HepG2 (cell line): ENCODE measurements around the gene VPS18. TPM values are rescaled to one million over a fixed set of nuclear protein-coding genes. Genes with fewer than 3 reads are reported as not detected.
A peak's percentile ranks its signal among the peaks of the same experiment; 100 is the strongest.

Source experiments
- E2F5 ChIP-seq: sonication (generic); formaldehyde crosslinking; conservative IDR thresholded peaks from 2 replicates; pipeline ENCODE4 v1.4.0; 2020; ENCODE audit warnings: missing genetic modification reagents
- HNRNPLL ChIP-seq: fragments of 200-400 bp; formaldehyde crosslinking; IDR thresholded peaks from 2 replicates; pipeline ENCODE4 v1.6.1; 2017; ENCODE audit warnings: mild to moderate bottlenecking, low read depth, low read length; ENCODE audit not compliant: poor library complexity, severe bottlenecking
- HOXA9 ChIP-seq: sonication (generic); formaldehyde crosslinking; IDR thresholded peaks from 2 replicates; pipeline ENCODE4 v1.8.1; 2022; ENCODE audit warnings: missing genetic modification reagents, mild to moderate bottlenecking, moderate library complexity, borderline replicate concordance
- IRX3 ChIP-seq: sonication (generic); formaldehyde crosslinking; IDR thresholded peaks from 2 replicates; pipeline ENCODE4 v1.8.1; 2023; ENCODE audit warnings: mild to moderate bottlenecking, low read depth, missing genetic modification reagents, borderline replicate concordance
- NFIC ChIP-seq: IDR thresholded peaks from 2 replicates; pipeline ENCODE4 v1.6.1; 2012; ENCODE audit warnings: mild to moderate bottlenecking, low read length, inconsistent platforms
- SIN3B ChIP-seq: fragments of 150-350 bp; IDR thresholded peaks from 2 replicates; pipeline ENCODE4 v1.6.1; 2014; ENCODE audit warnings: low read length
- ZFAT ChIP-seq: sonication (generic); formaldehyde crosslinking; conservative IDR thresholded peaks from 2 replicates; pipeline ENCODE4 v1.8.1; 2023; ENCODE audit warnings: missing genetic modification reagents, inconsistent platforms
- ZHX2 ChIP-seq, 2 experiments: sonication (generic) in 1 of 2; formaldehyde crosslinking in 1 of 2; IDR thresholded peaks; 2 replicates each; pipeline versions ENCODE4 v1.6.1 to v1.9.0; 2014 to 2022; ENCODE audit warnings: antibody characterized with exemption in 1 of 2, borderline replicate concordance in 1 of 2, inconsistent platforms in 1 of 2, low read depth in 1 of 2, missing genetic modification reagents in 1 of 2
- ZIK1 ChIP-seq: sonication (generic); formaldehyde crosslinking; IDR thresholded peaks from 2 replicates; pipeline ENCODE4 v1.5.0; 2020; ENCODE audit warnings: mild to moderate bottlenecking, low read depth, missing genetic modification reagents, borderline replicate concordance
- ZNF234 ChIP-seq: sonication (generic); formaldehyde crosslinking; conservative IDR thresholded peaks from 2 replicates; pipeline ENCODE4 v1.5.1; 2020; ENCODE audit warnings: mild to moderate bottlenecking, missing genetic modification reagents
- ZNF691 ChIP-seq: sonication (generic); formaldehyde crosslinking; IDR thresholded peaks from 2 replicates; pipeline ENCODE4 v1.4.0; 2020; ENCODE audit warnings: missing genetic modification reagents, low read depth, mild to moderate bottlenecking, borderline replicate concordance
- ZNF761 ChIP-seq: sonication (generic); formaldehyde crosslinking; conservative IDR thresholded peaks from 2 replicates; pipeline ENCODE4 v1.4.0; 2020; ENCODE audit warnings: mild to moderate bottlenecking, missing genetic modification reagents
- ZSCAN29 ChIP-seq: sonication (generic); formaldehyde crosslinking; conservative IDR thresholded peaks from 2 replicates; pipeline ENCODE4 v1.4.0; 2020; ENCODE audit warnings: mild to moderate bottlenecking, missing genetic modification reagents
- ZSCAN31 ChIP-seq: sonication (generic); formaldehyde crosslinking; IDR thresholded peaks from 2 replicates; pipeline ENCODE4 v1.5.0; 2020; ENCODE audit warnings: low read depth, mild to moderate bottlenecking, missing genetic modification reagents
- ZXDC ChIP-seq: sonication (generic); formaldehyde crosslinking; IDR thresholded peaks from 2 replicates; pipeline ENCODE4 v1.5.0; 2020; ENCODE audit warnings: mild to moderate bottlenecking, missing genetic modification reagents
- polyA plus RNA-seq, 8 experiments: library from polyadenylated mRNA; depleted of rRNA in 3 of 8; stranded (reverse) in 7 of 8; unstranded in 1 of 8; fragments of >200 nt; fragmentation: Illumina TruSeq in 4 of 8; extraction: Trizol in 4 of 8; gene quantifications; 2 replicates each; pipeline versions ENCODE4 v1.2.1 to v1.2.3, GENCODE V29; 2011 to 2016; ENCODE audit warnings: low read depth in 4 of 8, missing spikeins in 1 of 8, mixed read lengths in 1 of 8; ENCODE audit not compliant: insufficient read depth in 1 of 8
- total RNA-seq, 5 experiments: library from RNA; depleted of rRNA; stranded (reverse); fragments of >200 nt; fragmentation: Illumina TruSeq; extraction: Trizol; gene quantifications; 2 replicates each; pipeline ENCODE4 v1.2.3, GENCODE V29; 2016; ENCODE audit warnings: low read depth in 1 of 5

VPS18 gene
- total and polyA plus RNA-seq, 2 of the 13 experiments (the other 11 are each of a cell fraction or from before 2014, with no cell fraction given), result 5.8 to 17.0 TPM

- TF ChIP-seq E2F5 (CRISPR knock-in tag) (no peak), ZNF234 (CRISPR knock-in tag) (peak; percentile 49; the same call in 1 of the 2 replicates), HNRNPLL (peak; percentile 67), ZFAT (CRISPR knock-in tag) (no peak), HOXA9 (CRISPR knock-in tag) (0 out of 2 replicates have a peak, but pooled peaks have one; percentile 52), ZNF691 (0 out of 2 replicates have a peak, but pooled peaks have one; percentile 65), IRX3 (CRISPR knock-in tag) (no peak), ZIK1 (CRISPR knock-in tag) (no peak), ZSCAN29 (CRISPR knock-in tag) (peak; percentile 53; the same call in 1 of the 2 replicates), NFIC (no peak), ZNF761 (no peak; the same call in 1 of the 2 replicates), ZHX2 (IDR thresholded peaks at IDR 0.05; ENCODE audit: low read depth) (no peak), ZHX2 (CRISPR knock-in tag; IDR thresholded peaks at IDR 0.05; ENCODE audit: borderline replicate concordance) (no peak), ZXDC (CRISPR knock-in tag) (no peak), SIN3B (no peak), ZSCAN31 (peak; percentile 51; the same call in 1 of the 2 replicates)
These were observed 20.3 kb upstream of the VPS18 start, which contains the start of gene RHOV (continued) for GRCh38 chr15:40873694-40874561.
